ENCODE results near the gene ADD2.
"Not testable (repeated sequence)": the region's sequence is repeated elsewhere in the genome, so short reads cannot be mapped to it uniquely, and the experiment has no call there.

The ADD2 gene

DNA sequence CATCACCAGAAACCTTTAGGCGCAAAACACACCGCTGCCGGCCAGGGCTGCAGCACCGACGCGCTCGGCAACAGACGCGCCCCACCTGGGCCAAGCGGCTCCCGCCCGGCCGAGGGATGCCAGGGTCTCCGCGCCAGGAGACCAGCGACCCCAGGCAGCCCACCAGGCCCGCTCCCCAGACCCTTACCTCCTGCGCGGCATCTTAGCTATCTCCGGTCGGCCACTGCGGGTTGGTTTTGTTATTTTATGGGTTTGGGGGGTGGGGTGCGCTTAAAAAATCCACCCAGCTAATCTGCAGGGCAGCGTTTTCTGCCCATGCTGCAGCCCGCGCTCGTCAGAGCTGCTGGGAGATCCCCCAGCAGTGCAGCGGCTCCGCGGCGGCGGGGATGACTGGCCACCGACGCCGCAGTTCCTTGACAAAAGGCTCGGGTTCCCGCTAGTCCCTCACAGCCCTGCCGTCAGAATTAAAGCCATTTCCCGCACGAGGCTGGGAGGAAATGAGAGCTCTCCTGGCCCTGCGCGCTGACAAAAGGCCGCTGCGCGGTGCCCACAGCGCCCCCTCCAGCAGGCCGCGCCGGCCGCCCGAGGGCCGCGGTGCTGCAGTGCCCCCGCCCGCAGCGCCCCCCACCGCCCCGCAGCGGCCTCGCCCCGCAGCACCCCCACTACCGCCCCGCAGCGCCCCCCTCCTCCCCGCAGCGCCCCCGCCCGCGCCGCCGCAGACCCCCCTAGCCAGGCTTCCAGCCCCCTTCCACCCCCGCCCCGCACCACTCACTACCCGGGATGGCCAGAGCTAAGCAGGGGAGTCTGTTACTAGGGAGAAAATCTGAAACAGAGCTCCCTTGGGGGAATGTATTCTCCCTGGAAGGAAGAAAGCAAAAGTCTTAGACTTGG, at the start of gene ADD2:
Gene ADD2, minus strand, starts transcription at position 502 of the 891 bp plus-strand sequence. CDS start 61,792 bp downstream, outside the sequence.
- peak in 5 of 6 experiments; percentile 25 to 69 (median 26) for DNase-seq

GRCh38 chr2:70817284-70817954, 49.4 kb upstream of the ADD2 start:
- DNase-seq = no peak

- DNase-seq = no peak
Measured at GRCh38 chr2:70816726-70817125, 48.7 kb upstream of the ADD2 start.

GRCh38 chr2:70808983-70809958, 41.3 kb upstream of the ADD2 start:
- DNase-seq = no peak

GRCh38 chr2:70807828-70808118, 39.8 kb upstream of the ADD2 start:
- DNase-seq = no peak

DNA sequence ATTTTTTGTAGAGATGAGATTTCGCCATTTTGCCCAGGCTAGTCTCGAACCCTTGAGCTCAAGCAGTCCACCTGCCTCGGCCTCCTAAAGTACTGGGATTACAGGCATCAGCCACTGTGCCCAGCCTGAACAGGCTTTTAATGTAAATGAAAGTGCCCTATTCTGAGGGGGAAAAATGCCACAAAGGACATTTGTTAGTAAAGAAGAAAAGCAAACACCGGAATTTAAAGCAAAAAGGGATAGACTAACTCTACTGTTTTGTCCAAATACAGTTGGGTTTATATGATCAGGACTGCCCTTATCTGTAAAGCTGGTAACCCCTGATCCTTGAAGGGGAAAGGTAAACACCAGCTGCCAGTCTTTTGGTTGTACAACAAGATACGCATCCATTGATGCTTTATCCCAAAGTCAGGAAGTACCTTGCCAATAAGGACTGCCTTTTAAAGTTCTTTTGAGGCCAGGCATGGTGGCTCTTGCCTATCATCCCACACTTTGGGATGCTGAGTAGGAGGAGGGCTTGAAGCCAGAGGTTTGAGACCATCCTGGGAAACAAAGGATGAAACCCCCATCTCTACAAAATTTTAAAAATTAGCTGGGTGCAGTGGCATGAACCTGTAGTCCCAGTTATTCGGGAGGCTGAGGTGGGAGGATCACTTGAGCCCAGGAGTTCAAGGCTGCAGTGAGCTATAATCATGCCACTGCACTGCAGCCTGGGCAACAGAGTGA, 39.3 kb upstream of the ADD2 start:
- DNase-seq = no peak

GRCh38 chr2:70806620-70807019, 38.6 kb upstream of the ADD2 start:
- DNase-seq = no peak

GRCh38 chr2:70806013-70806412, 38.0 kb upstream of the ADD2 start:
- no peak for DNase-seq

DNA sequence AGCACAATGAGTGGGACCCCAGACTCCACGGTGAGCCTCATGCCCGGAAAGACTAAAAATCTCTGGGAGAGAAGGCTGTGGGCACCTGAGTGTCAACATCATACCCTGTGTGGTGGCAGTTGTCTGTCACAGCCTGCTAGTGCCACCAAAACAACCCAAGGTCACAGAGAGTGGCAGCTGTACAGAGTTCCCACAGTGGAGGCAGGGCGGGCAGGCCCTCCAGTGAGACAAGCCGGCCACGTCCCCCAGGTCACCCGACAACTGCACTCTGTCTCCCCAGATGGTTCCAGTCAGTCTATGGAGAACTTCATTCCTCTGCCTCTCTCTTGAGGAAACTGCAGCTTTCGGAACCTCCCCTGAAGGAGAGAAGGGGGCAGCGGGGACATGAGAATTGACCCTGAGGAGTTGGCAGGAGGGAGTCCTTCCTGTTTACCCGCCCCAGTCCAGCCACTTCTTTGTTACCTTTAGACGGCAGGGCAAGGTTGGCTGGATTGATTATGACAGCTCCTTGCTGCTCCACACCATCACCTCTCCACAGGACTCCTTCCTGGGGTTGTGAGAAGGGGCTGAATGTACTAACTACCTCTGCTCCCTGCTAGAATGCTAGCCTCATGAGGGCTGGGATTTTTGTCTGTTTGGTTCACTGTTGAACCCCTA, 33.7 kb upstream of the ADD2 start:
- no peak for DNase-seq

DNA sequence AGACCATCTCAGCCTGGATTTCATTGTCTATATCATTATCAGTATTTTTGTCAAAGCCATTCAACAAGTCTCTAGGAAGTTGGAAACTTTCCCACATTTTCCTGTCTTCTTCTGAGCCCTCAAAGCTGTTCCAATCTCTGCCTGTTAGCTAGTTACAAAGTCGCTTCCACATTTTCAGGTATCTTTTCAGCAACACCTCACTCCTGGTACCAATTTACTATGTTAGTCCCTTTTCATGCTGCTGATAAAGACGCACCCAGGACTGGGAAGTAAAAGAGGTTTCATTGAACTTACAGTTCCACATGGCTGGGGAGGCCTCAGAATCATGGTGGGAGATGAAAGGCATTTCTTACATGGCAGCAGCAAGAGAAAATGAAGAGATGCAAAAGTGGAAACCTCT, 31.7 kb upstream of the ADD2 start:
- DNase-seq = no peak

- DNase-seq = not testable (repeated sequence)
Measured at GRCh38 chr2:70797996-70798395, 30.0 kb upstream of the ADD2 start.

GRCh38 chr2:70797506-70797905, 29.5 kb upstream of the ADD2 start:
- no peak for DNase-seq

GRCh38 chr2:70796262-70796661, 28.3 kb upstream of the ADD2 start:
- no peak for DNase-seq

GRCh38 chr2:70795164-70795995, 27.4 kb upstream of the ADD2 start:
- DNase-seq = no peak

DNA sequence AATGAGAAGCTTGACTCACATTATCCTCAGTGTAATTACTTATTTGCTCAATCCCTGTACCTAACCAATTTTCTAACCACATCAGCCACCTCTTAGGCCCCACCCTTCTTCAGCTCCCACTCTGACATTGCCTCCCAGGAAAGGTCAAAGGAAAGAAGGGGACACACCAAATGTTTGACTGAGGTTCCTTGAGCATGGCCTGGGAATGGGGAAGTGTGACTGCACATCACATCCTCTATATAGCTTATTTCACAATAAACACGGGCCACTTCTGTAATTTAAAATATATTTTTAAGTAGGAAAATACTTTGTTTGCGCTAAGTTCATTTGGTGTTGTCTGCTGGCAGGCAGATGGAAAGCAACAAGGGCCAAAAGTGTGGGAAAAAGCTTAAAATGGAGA, 25.4 kb upstream of the ADD2 start:
- no peak for DNase-seq

DNA sequence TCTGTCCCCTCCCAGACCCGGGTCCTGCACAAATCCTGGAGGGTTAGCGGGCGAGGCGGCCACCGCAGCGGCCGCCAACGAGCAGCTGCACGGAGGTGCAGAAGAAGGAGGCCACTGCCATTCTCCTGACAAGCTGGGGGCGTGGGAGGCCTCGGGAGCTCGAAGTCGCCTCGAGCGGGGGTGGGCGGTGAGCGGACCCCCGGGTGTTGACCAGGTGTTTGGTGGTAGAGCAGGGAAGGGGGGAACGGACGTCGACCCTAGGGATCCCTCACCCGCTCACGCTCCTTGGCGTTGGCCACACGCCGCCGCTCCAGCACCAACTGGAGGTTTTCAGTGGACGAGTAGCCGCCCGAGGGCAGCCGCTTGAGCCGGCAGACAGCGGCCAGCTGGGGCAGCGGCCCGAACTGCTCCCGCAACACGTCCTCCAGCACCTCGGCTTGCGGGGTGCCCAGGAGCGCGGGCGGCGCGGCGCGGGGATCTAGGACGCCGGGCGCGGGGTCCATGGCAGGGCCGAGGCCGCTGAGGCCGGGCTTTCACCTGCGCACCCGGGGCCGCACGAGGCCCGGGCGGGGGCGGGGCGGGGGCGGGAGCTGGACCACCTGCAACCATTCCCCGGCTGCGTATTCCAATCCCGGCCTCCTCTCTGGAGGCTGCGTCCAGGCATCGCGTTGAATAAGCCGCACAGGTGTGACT, 22.3 kb upstream of the ADD2 start, which contains the start of gene FIGLA:
Gene FIGLA, minus strand, starts transcription at position 508 of the 693 bp plus-strand sequence. Its CDS starts 5 bp downstream, at position 503.
- no peak for DNase-seq

- peak; percentile 29 to 67 (median 51) for DNase-seq
Measured at GRCh38 chr2:70789304-70790135, 21.5 kb upstream of the ADD2 start.

DNA sequence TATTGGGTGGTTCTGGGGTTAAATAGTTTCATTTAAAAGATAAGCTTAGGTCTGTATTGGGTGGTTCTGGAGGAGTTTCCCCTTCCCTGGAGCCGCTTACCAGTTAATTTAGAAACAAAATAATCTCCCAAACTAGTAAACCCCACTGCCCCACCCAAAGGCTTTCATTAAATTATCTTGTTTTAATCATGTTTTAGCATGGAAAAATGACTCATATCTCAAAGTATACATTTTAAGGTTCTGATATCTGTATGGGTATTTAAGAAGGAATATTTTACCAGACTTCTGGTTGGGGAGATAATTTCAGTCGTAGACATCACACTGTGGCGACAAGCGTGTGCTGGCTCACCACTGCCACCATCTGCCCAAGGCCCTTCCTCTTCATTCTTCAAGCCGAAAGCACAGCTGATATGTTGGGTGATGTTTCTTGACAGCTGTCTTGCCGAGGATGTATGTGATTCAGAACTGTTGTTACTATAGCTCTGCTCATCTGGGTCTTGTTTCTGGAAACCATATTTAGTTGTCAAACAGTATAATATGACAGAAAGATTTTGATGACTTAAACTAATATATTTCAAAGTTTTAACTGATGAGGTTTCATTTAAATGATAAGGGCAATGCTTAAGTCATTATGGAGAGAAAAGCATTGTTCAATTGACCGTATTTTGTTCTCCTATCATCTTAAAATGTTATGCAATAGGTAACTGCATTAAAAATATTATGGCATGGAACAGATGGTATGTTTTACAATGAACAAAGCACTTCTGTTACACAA, 17.3 kb upstream of the ADD2 start:
- DNase-seq = peak; percentile 10 to 66 (median 30)

All from stimulated activated naive CD4-positive, alpha-beta T cell (primary cell).